DND-41 (cell line): ENCODE measurements around the gene MSRB3.
A peak's percentile ranks its signal among the peaks of the same experiment; 100 is the strongest.

ENCODE experiments used
- EZH2 ChIP-seq: IDR thresholded peaks from 3 replicates; pipeline ENCODE4 v1.6.1; 2012; ENCODE audit warnings: borderline replicate concordance, low read depth, mild to moderate bottlenecking, moderate library complexity, low read length, inconsistent platforms; ENCODE audit not compliant: severe bottlenecking
- TF ChIP-seq, protein P1 (sequence below): IDR thresholded peaks from 2 replicates; pipeline ENCODE4 v1.5.1; 2012; ENCODE audit warnings: borderline replicate concordance, low read length, moderate library complexity, mild to moderate bottlenecking; ENCODE audit not compliant: poor library complexity, severe bottlenecking; ENCODE audit errors: extremely low read depth

DNA sequence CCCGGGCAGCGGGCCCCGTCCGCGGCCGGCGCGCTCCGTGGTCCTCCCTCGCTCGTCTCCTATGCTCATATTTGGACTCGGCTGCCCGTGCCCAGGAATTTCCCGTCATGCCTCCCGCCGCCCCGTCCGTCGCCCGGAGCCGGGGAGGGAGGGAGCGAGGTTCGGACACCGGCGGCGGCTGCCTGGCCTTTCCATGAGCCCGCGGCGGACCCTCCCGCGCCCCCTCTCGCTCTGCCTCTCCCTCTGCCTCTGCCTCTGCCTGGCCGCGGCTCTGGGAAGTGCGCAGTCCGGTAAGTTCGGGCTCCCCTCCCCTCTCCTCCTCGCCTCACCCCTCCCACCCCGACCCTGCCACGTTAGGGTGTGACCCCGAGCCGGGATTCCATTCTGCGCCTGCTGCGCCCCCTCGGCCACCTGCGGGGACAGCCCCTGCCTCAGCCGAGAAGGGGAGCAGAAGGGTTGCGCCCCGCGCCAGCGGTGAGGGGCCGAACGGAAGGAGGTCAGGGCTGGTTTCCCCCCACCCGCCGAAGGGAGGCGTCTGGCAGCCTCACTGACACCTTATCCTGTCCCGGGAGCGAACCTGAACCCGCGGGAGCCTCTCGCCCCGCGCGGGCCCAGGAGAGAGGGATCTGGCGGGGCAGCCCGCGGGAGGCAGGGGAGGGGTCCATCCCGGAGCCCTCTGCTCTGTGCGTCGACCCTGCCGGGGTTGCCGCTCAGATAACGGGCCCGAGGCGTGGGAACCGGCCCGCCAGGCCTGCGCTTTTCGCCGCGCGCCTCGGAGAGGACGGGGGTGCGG lies at the start of gene MSRB3:
- TF ChIP-seq, protein P1, sequence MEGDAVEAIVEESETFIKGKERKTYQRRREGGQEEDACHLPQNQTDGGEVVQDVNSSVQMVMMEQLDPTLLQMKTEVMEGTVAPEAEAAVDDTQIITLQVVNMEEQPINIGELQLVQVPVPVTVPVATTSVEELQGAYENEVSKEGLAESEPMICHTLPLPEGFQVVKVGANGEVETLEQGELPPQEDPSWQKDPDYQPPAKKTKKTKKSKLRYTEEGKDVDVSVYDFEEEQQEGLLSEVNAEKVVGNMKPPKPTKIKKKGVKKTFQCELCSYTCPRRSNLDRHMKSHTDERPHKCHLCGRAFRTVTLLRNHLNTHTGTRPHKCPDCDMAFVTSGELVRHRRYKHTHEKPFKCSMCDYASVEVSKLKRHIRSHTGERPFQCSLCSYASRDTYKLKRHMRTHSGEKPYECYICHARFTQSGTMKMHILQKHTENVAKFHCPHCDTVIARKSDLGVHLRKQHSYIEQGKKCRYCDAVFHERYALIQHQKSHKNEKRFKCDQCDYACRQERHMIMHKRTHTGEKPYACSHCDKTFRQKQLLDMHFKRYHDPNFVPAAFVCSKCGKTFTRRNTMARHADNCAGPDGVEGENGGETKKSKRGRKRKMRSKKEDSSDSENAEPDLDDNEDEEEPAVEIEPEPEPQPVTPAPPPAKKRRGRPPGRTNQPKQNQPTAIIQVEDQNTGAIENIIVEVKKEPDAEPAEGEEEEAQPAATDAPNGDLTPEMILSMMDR = peak; percentile 35
- peak; percentile 94 for TF ChIP-seq EZH2
